ENCODE results near the gene DHPS.
"Not testable (repeated sequence)": the region's sequence is repeated elsewhere in the genome, so short reads cannot be mapped to it uniquely, and the experiment has no call there.

DHPS gene

DNA sequence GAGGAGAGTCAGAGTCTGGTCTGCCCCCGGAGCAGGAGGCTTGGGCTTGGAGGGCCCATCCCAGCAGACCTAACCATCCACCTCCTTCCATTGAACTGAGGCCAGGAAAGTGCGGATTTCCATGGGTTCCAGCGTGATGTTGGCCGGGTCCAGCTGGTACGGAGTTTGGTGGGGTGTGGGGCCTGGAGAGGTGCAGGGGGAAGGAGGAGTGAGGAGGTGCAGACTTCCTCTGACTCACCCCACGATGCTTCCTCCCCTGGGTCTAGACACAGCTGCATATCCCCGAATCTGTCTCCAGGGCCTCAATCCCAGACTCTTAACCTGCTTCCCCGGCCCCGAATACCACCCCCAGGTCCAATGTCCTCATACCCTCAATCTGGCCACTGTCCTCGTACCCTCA lies 35.1 kb downstream of the DHPS start:
- DNase-seq (ENCODE audit: low read depth): no peak

GRCh38 chr19:12643716-12644115 lies 38.0 kb downstream of the DHPS start:
- DNase-seq (ENCODE audit: low read depth): not testable (repeated sequence)

GRCh38 chr19:12642506-12642905 lies 39.2 kb downstream of the DHPS start:
- no peak for DNase-seq (ENCODE audit: low read depth)

GRCh38 chr19:12641456-12641855 lies 40.2 kb downstream of the DHPS start:
- no peak for DNase-seq (ENCODE audit: low read depth)

DNA sequence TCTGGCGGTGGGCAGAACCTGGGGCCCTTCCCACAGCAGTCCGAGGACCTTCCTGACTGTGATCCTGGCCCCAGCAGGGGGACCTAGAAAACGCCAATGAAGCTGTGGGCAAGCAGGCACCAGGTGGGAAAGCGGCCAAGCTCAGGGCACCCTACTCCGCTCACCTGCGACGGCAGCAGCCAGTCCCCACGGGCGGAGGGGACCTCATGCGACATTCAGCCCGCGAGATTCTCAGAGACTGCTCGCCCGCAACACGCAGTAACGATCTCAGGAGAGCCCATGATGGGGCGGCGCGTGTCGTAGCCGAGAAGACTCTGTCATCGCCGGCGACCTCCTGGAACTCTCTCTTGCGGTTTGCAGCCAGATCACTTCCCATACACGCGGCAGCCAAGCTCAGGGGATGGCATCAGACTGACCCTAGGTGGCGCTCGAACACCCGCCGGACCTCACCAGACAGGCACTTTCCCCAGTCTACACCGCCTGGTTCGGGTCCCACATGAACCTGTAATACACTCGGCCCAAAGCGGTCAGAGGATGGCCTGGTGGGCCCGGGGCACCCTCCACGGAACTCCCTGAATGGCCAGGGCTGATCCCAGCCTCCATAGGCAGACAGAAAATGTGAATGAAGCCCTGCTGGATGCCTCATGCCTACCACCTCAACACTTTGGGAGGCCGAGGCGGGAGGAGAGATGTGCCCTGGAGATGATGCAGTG lies 41.6 kb downstream of the DHPS start:
- DNase-seq (ENCODE audit: low read depth): peak; percentile 74

- DNase-seq (ENCODE audit: low read depth): no peak
Observed at GRCh38 chr19:12638611-12639182, 43.0 kb downstream of the DHPS start.

GRCh38 chr19:12636631-12637030 lies 45.0 kb downstream of the DHPS start:
- DNase-seq (ENCODE audit: low read depth): no peak

DNA sequence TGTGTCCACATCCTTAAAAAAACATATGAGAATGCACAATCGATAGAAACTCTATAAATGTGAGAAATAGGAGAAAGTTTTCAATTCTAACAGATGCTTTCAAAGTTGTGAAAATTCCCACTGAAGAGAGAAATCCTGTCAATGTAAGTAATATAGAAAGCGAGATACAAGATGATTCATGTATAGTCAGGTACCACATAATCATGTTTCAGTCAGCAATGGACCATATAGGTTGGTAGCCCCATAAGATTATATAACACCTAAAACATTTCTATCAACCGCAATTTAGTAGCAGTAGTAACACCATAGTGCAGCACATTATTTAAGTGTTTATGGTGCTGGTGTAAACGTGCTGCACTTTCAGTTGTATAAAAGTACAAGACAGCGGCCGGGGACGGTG lies 52.5 kb downstream of the DHPS start:
- DNase-seq (ENCODE audit: low read depth): no peak

DNA sequence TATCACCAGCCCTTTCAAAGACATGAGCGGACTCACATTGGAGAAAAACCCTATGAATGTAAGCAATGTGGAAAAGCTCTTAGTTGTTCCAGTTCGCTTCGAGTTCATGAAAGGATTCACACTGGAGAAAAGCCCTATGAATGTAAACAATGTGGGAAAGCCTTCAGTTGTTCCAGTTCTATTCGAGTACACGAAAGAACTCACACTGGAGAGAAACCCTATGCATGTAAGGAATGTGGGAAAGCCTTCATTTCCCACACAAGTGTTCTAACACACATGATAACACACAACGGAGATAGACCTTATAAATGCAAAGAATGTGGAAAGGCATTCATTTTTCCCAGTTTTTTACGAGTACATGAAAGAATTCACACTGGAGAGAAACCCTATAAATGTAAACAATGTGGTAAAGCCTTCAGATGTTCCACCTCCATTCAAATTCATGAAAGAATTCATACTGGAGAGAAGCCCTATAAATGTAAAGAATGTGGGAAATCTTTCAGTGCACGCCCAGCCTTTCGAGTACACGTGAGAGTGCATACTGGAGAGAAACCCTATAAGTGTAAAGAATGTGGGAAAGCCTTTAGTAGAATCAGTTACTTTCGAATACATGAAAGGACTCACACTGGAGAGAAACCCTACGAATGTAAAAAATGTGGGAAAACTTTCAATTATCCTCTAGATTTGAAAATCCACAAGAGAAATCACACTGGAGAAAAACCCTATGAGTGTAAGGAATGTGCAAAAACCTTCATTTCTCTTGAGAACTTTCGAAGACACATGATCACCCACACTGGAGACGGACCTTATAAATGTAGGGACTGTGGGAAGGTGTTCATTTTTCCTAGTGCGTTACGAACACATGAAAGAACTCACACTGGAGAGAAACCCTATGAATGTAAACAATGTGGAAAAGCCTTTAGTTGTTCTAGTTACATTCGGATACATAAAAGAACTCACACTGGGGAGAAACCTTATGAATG lies 53.3 kb downstream of the DHPS start:
- DNase-seq (ENCODE audit: low read depth): no peak

- no peak for DNase-seq (ENCODE audit: low read depth)
Observed at GRCh38 chr19:12626958-12627357, 54.7 kb downstream of the DHPS start.
